GM23338 (cell line): ENCODE data around the gene ACTG2. TPM values are rescaled to one million over a fixed set of nuclear protein-coding genes. Genes with fewer than 3 reads are reported as not detected.
"Not testable (repeated sequence)": the region's sequence is repeated elsewhere in the genome, so short reads cannot be mapped to it uniquely, and the experiment has no call there.

Experiments used
- ATAC-seq: fragments of 200-7000 bp; cut with Tn5 transposase; 3 replicates; pipeline ENCODE4 v1.9.1; 2020
- DNase-seq: peaks from one replicate; pipeline ENCODE4 v3.0.0-alpha.2; 2015; ENCODE audit warnings: low spot score
- H2AFZ ChIP-seq: fragments of 200-600 bp; sonication (generic); 2 replicates; pipeline ENCODE4 v1.8.0; 2016; ENCODE audit warnings: antibody characterized with exemption, mild to moderate bottlenecking, moderate library complexity
- H3F3A ChIP-seq: fragments of 200-600 bp; sonication (generic); replicated peaks from 2 replicates; pipeline ENCODE4 v1.8.0; 2017; ENCODE audit warnings: antibody characterized with exemption, mixed run types, low read depth
- H3K27ac ChIP-seq: fragments of 200-600 bp; sonication (generic); 2 replicates; pipeline ENCODE4 v1.6.1; 2016; ENCODE audit warnings: low read depth
- H3K27me3 ChIP-seq: fragments of 200-600 bp; sonication (generic); 2 replicates; pipeline ENCODE4 v1.8.0; 2016; ENCODE audit warnings: mild to moderate bottlenecking, mixed run types, moderate library complexity; ENCODE audit not compliant: insufficient read depth
- H3K36me3 ChIP-seq: fragments of 200-600 bp; sonication (generic); 2 replicates; pipeline ENCODE4 v1.8.0; 2016; ENCODE audit warnings: mild to moderate bottlenecking; ENCODE audit not compliant: insufficient read depth
- H3K4me1 ChIP-seq: fragments of 200-600 bp; sonication (generic); 2 replicates; pipeline ENCODE4 v1.8.0; 2016; ENCODE audit warnings: mild to moderate bottlenecking, moderate library complexity; ENCODE audit not compliant: insufficient read depth
- H3K4me2 ChIP-seq: fragments of 200-600 bp; sonication (generic); 2 replicates; pipeline ENCODE4 v1.7.1; 2017; ENCODE audit warnings: mixed run types
- H3K4me3 ChIP-seq: fragments of 200-600 bp; sonication (generic); 2 replicates; pipeline ENCODE4 v1.6.1; 2016; ENCODE audit warnings: mixed run types
- H3K79me2 ChIP-seq: fragments of 200-600 bp; sonication (generic); replicated peaks from 2 replicates; pipeline ENCODE4 v1.8.0; 2017; ENCODE audit warnings: mild to moderate bottlenecking; ENCODE audit not compliant: insufficient read depth
- H3K9me2 ChIP-seq: fragments of 200-600 bp; sonication (generic); 2 replicates; pipeline ENCODE4 v1.8.0; 2017; ENCODE audit not compliant: insufficient read depth
- H4K20me1 ChIP-seq: fragments of 200-600 bp; sonication (generic); replicated peaks from 2 replicates; pipeline ENCODE4 v1.8.0; 2017; ENCODE audit warnings: mild to moderate bottlenecking; ENCODE audit not compliant: insufficient read depth
- H3K27ac Mint-ChIP-seq: 2 replicates; pipeline ENCODE4 v1.8.0; 2020; ENCODE audit warnings: inconsistent platforms, mild to moderate bottlenecking, moderate library complexity, mixed read lengths
- H3K27me3 Mint-ChIP-seq: 3 replicates; pipeline ENCODE4 v1.8.0; 2022; ENCODE audit warnings: low read depth, mild to moderate bottlenecking, moderate library complexity, mixed read lengths, inconsistent platforms; ENCODE audit not compliant: insufficient read depth, poor library complexity
- H3K36me3 Mint-ChIP-seq: 3 replicates; pipeline ENCODE4 v1.8.0; 2021; ENCODE audit warnings: low read depth, mild to moderate bottlenecking, inconsistent platforms, moderate library complexity, mixed read lengths
- H3K4me1 Mint-ChIP-seq: 3 replicates; pipeline ENCODE4 v1.8.0; 2020; ENCODE audit warnings: mild to moderate bottlenecking, inconsistent platforms, mixed read lengths
- H3K4me3 Mint-ChIP-seq: 3 replicates; pipeline ENCODE4 v1.8.0; 2021; ENCODE audit warnings: moderate library complexity, mild to moderate bottlenecking, inconsistent platforms, mixed read lengths
- H3K9me3 Mint-ChIP-seq: 3 replicates; pipeline ENCODE4 v1.8.0; 2020; ENCODE audit warnings: moderate library complexity, mild to moderate bottlenecking, inconsistent platforms, mixed read lengths
- EZH2 ChIP-seq: fragments of 200-600 bp; sonication (generic); IDR thresholded peaks from one replicate; pipeline ENCODE4 v1.8.0; 2017; ENCODE audit warnings: antibody characterized with exemption, mild to moderate bottlenecking, low read depth; ENCODE audit not compliant: unreplicated experiment
- POLR2AphosphoS5 ChIP-seq: IDR thresholded peaks from 2 replicates; pipeline ENCODE4 v1.6.1; 2016; ENCODE audit warnings: antibody characterized with exemption, low read depth
- STAT1 ChIP-seq: IDR thresholded peaks from one replicate; pipeline ENCODE4 v1.6.1; 2016; ENCODE audit warnings: antibody characterized with exemption; ENCODE audit not compliant: unreplicated experiment
- ZNF331 ChIP-seq: fragments of 250-450 bp; sonication (Bioruptor Pico); IDR thresholded peaks from 2 replicates; pipeline ENCODE4 v1.5.0; 2020; ENCODE audit warnings: low read depth, mild to moderate bottlenecking, moderate library complexity
- polyA plus RNA-seq: library from polyadenylated mRNA; unstranded; fragments of >200 nt; fragmentation: Nextera tagmentation; extraction: Ambion mirVana; gene quantifications from 2 replicates; pipeline ENCODE4 v1.2.1, GENCODE V29; 2016
- total RNA-seq: library from RNA; depleted of rRNA; stranded (reverse); fragments of >200 nt; shearing (Covaris generic); gene quantifications from 2 replicates; pipeline ENCODE4 v1.2.3, GENCODE V29; 2014
- TF ChIP-seq, protein P1 (sequence below): fragments of 250-450 bp; sonication (Bioruptor Pico); IDR thresholded peaks from 2 replicates; pipeline ENCODE4 v1.5.0; 2020; ENCODE audit warnings: mild to moderate bottlenecking, moderate library complexity

ACTG2 gene
- total and polyA plus RNA-seq, 2 experiments from 2014 or later, result 8.0 to 8.5 TPM

DNA sequence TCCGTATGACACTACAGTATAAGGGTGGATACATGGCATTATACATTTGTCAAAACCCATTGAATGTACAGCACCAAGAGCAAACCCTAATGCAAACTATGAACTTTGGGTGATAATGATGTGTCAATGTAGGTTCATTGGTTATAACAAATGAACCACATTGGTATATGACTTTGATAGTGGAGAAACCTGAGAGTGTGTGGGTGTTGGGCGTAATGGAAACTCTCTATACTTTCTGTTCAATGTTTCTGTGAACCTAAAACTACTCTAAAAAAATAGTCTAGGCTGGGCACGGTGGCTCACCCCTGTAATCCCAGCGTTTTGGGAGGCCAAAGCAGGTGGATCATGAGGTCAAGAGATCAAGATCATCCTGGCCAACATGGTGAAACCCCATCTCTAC lies 6.5 kb upstream of the ACTG2 start:
- H3K36me3 Mint-ChIP-seq, result no peaks in the 10 kb centered on the region
- H3K79me2 ChIP-seq, result no peaks in the 10 kb centered on the region
- H3K27ac ChIP-seq, result no peak overlapping the region
- no peaks in the 10 kb centered on the region for H3K27me3 ChIP-seq
- no peaks in the 10 kb centered on the region for H3K4me1 ChIP-seq
- no peak overlapping the region for H2AFZ ChIP-seq
- H3K27ac Mint-ChIP-seq, result no peak overlapping the region
- H3K4me3 Mint-ChIP-seq, result no peak overlapping the region
- no peaks in the 10 kb centered on the region for H3K9me3 Mint-ChIP-seq
- H3K9me2 ChIP-seq, result no peaks in the 10 kb centered on the region; the same call in 1 of the 2 replicates
- no peak overlapping the region for H3K4me3 ChIP-seq
- H3K27me3 Mint-ChIP-seq, result peaks cover 1% of the 10 kb centered on the region
- ATAC-seq (no peak), DNase-seq (no peak)
- no peak for TF ChIP-seq ZNF331
- TF ChIP-seq, protein P1, sequence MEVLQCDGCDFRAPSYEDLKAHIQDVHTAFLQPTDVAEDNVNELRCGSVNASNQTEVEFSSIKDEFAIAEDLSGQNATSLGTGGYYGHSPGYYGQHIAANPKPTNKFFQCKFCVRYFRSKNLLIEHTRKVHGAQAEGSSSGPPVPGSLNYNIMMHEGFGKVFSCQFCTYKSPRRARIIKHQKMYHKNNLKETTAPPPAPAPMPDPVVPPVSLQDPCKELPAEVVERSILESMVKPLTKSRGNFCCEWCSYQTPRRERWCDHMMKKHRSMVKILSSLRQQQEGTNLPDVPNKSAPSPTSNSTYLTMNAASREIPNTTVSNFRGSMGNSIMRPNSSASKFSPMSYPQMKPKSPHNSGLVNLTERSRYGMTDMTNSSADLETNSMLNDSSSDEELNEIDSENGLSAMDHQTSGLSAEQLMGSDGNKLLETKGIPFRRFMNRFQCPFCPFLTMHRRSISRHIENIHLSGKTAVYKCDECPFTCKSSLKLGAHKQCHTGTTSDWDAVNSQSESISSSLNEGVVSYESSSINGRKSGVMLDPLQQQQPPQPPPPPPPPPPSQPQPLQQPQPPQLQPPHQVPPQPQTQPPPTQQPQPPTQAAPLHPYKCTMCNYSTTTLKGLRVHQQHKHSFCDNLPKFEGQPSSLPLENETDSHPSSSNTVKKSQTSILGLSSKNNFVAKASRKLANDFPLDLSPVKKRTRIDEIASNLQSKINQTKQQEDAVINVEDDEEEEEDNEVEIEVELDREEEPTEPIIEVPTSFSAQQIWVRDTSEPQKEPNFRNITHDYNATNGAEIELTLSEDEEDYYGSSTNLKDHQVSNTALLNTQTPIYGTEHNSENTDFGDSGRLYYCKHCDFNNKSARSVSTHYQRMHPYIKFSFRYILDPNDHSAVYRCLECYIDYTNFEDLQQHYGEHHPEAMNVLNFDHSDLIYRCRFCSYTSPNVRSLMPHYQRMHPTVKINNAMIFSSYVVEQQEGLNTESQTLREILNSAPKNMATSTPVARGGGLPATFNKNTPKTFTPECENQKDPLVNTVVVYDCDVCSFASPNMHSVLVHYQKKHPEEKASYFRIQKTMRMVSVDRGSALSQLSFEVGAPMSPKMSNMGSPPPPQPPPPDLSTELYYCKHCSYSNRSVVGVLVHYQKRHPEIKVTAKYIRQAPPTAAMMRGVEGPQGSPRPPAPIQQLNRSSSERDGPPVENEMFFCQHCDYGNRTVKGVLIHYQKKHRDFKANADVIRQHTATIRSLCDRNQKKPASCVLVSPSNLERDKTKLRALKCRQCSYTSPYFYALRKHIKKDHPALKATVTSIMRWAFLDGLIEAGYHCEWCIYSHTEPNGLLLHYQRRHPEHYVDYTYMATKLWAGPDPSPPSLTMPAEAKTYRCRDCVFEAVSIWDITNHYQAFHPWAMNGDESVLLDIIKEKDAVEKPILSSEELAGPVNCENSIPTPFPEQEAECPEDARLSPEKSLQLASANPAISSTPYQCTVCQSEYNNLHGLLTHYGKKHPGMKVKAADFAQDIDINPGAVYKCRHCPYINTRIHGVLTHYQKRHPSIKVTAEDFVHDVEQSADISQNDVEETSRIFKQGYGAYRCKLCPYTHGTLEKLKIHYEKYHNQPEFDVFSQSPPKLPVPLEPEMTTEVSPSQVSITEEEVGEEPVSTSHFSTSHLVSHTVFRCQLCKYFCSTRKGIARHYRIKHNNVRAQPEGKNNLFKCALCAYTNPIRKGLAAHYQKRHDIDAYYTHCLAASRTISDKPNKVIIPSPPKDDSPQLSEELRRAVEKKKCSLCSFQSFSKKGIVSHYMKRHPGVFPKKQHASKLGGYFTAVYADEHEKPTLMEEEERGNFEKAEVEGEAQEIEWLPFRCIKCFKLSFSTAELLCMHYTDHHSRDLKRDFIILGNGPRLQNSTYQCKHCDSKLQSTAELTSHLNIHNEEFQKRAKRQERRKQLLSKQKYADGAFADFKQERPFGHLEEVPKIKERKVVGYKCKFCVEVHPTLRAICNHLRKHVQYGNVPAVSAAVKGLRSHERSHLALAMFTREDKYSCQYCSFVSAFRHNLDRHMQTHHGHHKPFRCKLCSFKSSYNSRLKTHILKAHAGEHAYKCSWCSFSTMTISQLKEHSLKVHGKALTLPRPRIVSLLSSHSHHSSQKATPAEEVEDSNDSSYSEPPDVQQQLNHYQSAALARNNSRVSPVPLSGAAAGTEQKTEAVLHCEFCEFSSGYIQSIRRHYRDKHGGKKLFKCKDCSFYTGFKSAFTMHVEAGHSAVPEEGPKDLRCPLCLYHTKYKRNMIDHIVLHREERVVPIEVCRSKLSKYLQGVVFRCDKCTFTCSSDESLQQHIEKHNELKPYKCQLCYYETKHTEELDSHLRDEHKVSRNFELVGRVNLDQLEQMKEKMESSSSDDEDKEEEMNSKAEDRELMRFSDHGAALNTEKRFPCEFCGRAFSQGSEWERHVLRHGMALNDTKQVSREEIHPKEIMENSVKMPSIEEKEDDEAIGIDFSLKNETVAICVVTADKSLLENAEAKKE (CRISPR knock-in tag), result no peak
- no peak for TF ChIP-seq STAT1
- no peak for TF ChIP-seq POLR2AphosphoS5
- TF ChIP-seq EZH2, result no peak
- H3K4me1 Mint-ChIP-seq, result peaks cover 4% of the 10 kb centered on the region; the same call in 2 of the 3 replicates
- no peaks in the 10 kb centered on the region for H3F3A ChIP-seq
- H4K20me1 ChIP-seq, result no peaks in the 10 kb centered on the region
- H3K36me3 ChIP-seq, result no peaks in the 10 kb centered on the region
- no peak overlapping the region for H3K4me2 ChIP-seq

- H3K27me3 Mint-ChIP-seq, H3K4me1 Mint-ChIP-seq, H3K4me3 ChIP-seq, H3K4me1 ChIP-seq, H3K4me3 Mint-ChIP-seq, H3K27ac Mint-ChIP-seq, H3K36me3 ChIP-seq, H3F3A ChIP-seq, H3K27ac ChIP-seq, H3K9me3 Mint-ChIP-seq, DNase-seq, ATAC-seq, H3K36me3 Mint-ChIP-seq, H3K79me2 ChIP-seq, H4K20me1 ChIP-seq, H3K27me3 ChIP-seq, H3K9me2 ChIP-seq: not testable (repeated sequence)
- Histone ChIP-seq H2AFZ (peak overlapping the region; percentile 81), H3K4me2 (0 out of 2 replicates have a peak overlapping the region, but pooled peaks have one; percentile 41)
These were observed 5.0 kb upstream of the ACTG2 start for GRCh38 chr2:73887596-73888353.
